Effector memory CD4-positive, alpha-beta T cell (primary cell): ENCODE measurements around the gene GJA3.

Experiments
- DNase-seq, 3 donors: peaks; one replicate each; pipeline ENCODE4 v3.0.0-alpha.2; 2020
- H3K27ac ChIP-seq: 2 replicates; pipeline ENCODE4 v1.7.0; 2013; ENCODE audit warnings: mild to moderate bottlenecking, low read length, moderate library complexity; ENCODE audit not compliant: insufficient read depth, poor library complexity, severe bottlenecking
- H3K27me3 ChIP-seq: replicated peaks from 2 replicates; pipeline ENCODE4 v1.7.0; 2013; ENCODE audit warnings: mild to moderate bottlenecking, low read length; ENCODE audit not compliant: insufficient read depth, control insufficient read depth, poor library complexity, severe bottlenecking
- H3K36me3 ChIP-seq: 2 replicates; pipeline ENCODE4 v1.7.0; 2013; ENCODE audit warnings: mild to moderate bottlenecking, low read length, moderate library complexity; ENCODE audit not compliant: control insufficient read depth, insufficient read depth
- H3K4me1 ChIP-seq: 2 replicates; pipeline ENCODE4 v1.7.0; 2013; ENCODE audit warnings: low read length, mild to moderate bottlenecking; ENCODE audit not compliant: control insufficient read depth, insufficient read depth, poor library complexity, severe bottlenecking
- H3K4me3 ChIP-seq: 2 replicates; pipeline ENCODE4 v1.7.0; 2013; ENCODE audit warnings: low read length, low read depth, mild to moderate bottlenecking; ENCODE audit not compliant: insufficient read depth, poor library complexity, severe bottlenecking
- H3K9me3 ChIP-seq: 2 replicates; pipeline ENCODE4 v1.7.0; 2013; ENCODE audit warnings: mild to moderate bottlenecking, low read length, moderate library complexity; ENCODE audit not compliant: control insufficient read depth

GJA3 gene

DNA sequence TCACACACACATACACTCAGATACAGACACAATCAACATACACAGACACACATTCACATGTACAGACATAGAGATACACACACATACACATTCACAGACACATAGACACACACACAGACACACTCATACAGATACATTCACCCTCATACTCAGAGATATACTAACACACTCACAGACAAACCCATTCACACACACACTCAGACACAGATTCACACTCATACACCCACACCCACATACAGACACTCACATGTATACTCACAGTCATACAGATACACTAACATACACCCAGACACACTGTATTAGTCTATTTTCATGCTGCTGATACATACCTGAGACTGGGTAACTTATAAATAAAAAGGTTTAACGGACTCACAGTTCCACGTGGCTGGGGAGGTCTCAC, 30.8 kb downstream of the GJA3 start:
- Histone ChIP-seq H3K4me3 (no peak overlapping the region), H3K9me3 (no peaks in the 10 kb centered on the region), H3K36me3 (no peaks in the 10 kb centered on the region), H3K4me1 (peaks cover 9% of the 10 kb centered on the region), H3K27me3 (peaks cover 27% of the 10 kb centered on the region), H3K27ac (no peak overlapping the region)
- DNase-seq: no peak

DNA sequence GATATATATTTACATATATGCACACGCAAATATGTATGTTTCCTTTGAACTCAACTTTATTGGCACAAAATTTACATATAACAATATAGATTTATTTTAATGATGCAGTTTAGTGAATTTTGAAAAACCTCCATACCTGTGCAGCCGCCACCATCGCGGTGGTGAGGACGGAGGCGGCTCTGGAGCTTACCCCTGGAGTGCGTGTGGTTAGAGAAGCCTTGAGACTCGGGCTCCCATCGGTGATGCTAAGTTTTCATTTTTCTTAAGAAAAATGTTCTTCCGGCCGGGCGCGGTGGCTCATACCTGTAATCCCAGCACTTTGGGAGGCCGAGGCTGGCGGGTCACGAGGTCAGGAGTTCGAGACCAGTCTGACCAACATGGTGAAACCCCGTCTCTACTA, 31.8 kb downstream of the GJA3 start:
- Histone ChIP-seq H3K4me3 (no peak overlapping the region), H3K4me1 (peaks cover 9% of the 10 kb centered on the region), H3K27me3 (peaks cover 26% of the 10 kb centered on the region)

GRCh38 chr13:20128459-20128931, 32.4 kb downstream of the GJA3 start:
- no peaks in the 10 kb centered on the region for H3K9me3 ChIP-seq
- peaks cover 26% of the 10 kb centered on the region for H3K27me3 ChIP-seq
- peaks cover 9% of the 10 kb centered on the region for H3K4me1 ChIP-seq
- DNase-seq: no peak
- H3K36me3 ChIP-seq: no peaks in the 10 kb centered on the region
- H3K27ac ChIP-seq: no peak overlapping the region
- peak overlapping the region; percentile 80 for H3K4me3 ChIP-seq

More for the DNA sequence above, 31.8 kb downstream of the GJA3 start:
- Histone ChIP-seq H3K27ac (no peak overlapping the region), H3K9me3 (no peaks in the 10 kb centered on the region), H3K36me3 (no peaks in the 10 kb centered on the region)
- no peak for DNase-seq

DNA sequence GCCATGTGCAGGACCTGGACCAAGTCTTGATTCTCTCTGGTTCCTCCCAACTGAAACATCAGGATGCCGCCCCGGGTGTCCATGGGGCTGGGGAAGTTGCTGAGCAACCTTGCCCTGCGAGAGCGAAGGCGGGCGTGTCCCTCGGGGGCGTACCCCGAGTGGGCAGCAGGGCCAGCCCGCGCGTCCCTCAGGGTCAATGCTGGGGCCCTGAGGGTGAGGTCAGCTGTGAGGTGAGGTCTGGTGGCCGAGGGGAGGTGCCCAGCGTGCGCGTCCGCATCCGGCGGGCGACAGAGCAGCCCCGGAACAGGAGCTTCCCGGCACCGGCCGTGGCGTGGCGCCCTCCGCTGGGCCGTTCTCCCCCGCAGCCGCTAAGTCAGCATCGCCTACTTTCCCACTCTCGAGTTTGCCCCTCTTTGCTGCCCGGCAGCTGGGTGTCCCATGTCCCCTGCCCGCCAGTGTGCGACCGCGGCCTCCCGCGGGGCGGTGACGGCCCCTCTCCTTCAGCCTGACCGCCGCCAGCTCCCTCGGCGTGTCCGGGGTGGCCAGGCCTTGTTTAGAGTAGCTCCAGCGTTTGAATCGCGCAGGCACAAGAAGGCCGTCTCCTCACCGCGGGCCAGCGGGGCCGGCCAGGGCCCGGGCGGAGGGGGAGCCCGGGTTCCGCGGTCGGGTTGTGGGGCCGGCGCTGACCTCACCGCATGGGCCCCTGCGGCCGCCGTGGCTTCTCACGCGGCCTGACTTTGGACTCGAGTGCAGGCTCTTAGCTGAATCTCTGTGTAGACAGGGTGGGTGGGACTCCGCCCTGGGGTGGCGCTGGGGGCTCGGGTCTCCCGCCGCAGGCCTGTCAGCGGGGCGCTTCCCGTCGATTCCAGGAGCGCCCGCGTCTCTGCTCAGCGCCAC, 33.0 kb downstream of the GJA3 start:
- Histone ChIP-seq H3K9me3 (no peaks in the 10 kb centered on the region), H3K36me3 (no peaks in the 10 kb centered on the region), H3K4me1 (peaks cover 9% of the 10 kb centered on the region), H3K27ac (no peak overlapping the region), H3K27me3 (peaks cover 26% of the 10 kb centered on the region), H3K4me3 (peak overlapping the region; percentile 80)
- no peak for DNase-seq

DNA sequence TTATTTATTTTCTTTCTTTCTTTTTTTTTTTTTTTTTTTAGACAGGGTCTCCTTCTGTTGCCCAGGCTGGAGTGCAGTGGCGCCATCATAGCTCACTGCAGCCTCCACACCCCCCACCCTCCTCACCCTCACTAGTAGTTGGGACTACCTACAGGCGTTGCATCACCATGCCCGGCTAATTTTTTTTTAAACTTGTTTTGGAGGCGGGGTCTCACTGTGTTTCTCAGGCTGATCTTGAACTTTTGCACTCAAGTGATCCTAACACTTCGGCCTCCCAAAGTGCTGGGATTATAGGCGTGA, 33.6 kb downstream of the GJA3 start:
- no peak for DNase-seq
- H3K27ac ChIP-seq: no peak overlapping the region
- peaks cover 26% of the 10 kb centered on the region for H3K27me3 ChIP-seq
- H3K4me3 ChIP-seq: peak overlapping the region; percentile 80
- H3K9me3 ChIP-seq: no peaks in the 10 kb centered on the region
- H3K4me1 ChIP-seq: peaks cover 9% of the 10 kb centered on the region
- H3K36me3 ChIP-seq: no peaks in the 10 kb centered on the region

DNA sequence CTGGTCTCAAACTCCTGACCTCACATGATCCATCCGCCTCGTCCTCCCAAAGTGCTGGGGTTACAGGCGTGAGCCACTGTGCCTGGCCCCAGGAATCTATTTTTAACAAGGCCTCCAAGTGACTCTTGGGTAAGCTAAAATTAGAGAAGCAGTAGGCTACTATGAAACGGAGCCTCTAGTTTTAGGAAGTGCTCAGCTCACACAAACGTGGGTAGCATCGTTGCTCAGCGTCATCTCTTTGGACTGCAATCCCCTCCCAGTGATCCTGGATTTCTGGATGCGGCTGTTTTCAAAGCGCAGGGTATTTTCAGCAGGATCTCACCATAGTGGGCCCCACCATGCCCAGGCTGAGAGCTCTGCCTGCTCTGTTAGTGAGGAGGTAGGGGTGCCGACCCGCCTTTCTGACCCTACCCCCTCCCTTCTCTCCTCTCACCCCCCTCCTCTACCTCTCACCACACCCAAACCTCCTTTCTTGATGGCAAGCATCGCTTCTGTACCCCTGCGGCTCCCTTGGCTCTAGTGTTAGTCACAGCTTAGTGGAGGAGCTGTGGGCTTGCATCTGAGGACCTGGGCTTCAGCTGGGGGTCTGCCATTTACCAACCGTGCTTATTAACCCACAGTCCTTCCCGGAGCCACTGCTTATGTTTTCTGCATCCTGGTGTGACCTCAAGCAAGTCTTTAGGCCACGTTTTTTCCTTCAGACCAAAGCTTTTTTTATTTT, 34.2 kb downstream of the GJA3 start:
- H3K27me3 ChIP-seq: peaks cover 26% of the 10 kb centered on the region
- H3K36me3 ChIP-seq: no peaks in the 10 kb centered on the region
- no peaks in the 10 kb centered on the region for H3K9me3 ChIP-seq
- peaks cover 9% of the 10 kb centered on the region for H3K4me1 ChIP-seq
- H3K4me3 ChIP-seq: no peak overlapping the region
- DNase-seq: no peak
- no peak overlapping the region for H3K27ac ChIP-seq

GRCh38 chr13:20125783-20126165, 35.1 kb downstream of the GJA3 start:
- Histone ChIP-seq H3K27me3 (peaks cover 20% of the 10 kb centered on the region), H3K27ac (no peak overlapping the region), H3K4me1 (peaks cover 9% of the 10 kb centered on the region), H3K36me3 (no peaks in the 10 kb centered on the region), H3K4me3 (no peak overlapping the region), H3K9me3 (no peaks in the 10 kb centered on the region)
- no peak for DNase-seq

GRCh38 chr13:20125129-20125782, 35.6 kb downstream of the GJA3 start:
- no peak overlapping the region for H3K27ac ChIP-seq
- H3K27me3 ChIP-seq: peaks cover 15% of the 10 kb centered on the region
- H3K4me1 ChIP-seq: peaks cover 9% of the 10 kb centered on the region
- no peaks in the 10 kb centered on the region for H3K36me3 ChIP-seq
- H3K9me3 ChIP-seq: no peaks in the 10 kb centered on the region
- DNase-seq: no peak
- H3K4me3 ChIP-seq: no peak overlapping the region

DNA sequence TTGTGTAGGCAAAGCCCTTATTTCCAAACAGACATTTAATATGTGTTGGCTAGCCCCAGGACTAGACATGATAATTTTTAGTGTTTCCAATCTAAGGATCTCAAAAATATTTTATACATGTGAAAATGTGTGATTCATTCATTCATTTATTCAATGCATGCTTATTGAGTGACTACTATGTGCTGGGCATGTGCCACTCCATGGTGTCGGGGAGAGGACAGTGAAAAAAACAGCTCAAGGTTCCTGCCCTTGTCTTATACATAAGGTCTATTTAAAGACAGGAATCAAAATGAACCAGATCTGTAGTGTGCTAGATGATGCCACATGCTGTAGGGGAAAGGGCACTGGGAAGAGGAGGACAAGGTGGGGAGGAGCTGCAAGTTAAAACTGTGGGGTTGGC, 36.5 kb downstream of the GJA3 start:
- no peaks in the 10 kb centered on the region for H3K9me3 ChIP-seq
- H3K27ac ChIP-seq: no peak overlapping the region
- peaks cover 14% of the 10 kb centered on the region for H3K27me3 ChIP-seq
- no peaks in the 10 kb centered on the region for H3K36me3 ChIP-seq
- no peak overlapping the region for H3K4me3 ChIP-seq
- DNase-seq: no peak
- peaks cover 14% of the 10 kb centered on the region for H3K4me1 ChIP-seq

DNA sequence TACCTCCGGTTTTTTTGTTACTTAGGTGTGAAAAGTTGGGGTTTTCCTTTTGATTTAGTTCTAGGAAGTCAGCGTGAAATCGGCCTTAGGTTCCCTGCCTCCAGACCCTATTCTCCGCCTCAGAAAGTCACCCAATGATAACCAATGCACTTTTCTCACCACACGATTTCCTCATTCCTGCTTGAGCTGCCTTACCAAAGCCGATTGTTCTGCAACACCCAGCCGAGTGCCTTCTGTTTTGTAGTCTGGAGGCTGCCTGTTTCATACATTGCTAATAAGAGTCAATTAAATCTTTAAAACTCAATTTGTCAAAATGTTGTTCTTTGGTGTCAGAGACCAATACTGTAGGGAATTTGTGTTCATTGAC, 39.7 kb downstream of the GJA3 start:
- no peak for DNase-seq
- Histone ChIP-seq H3K4me1 (peaks cover 5% of the 10 kb centered on the region), H3K27me3 (no peaks in the 10 kb centered on the region), H3K36me3 (no peaks in the 10 kb centered on the region), H3K9me3 (no peaks in the 10 kb centered on the region), H3K4me3 (no peak overlapping the region), H3K27ac (peak overlapping the region; percentile 53)
